CD8-positive, alpha-beta memory T cell (primary cell): Measurements from ENCODE around the gene VEGFB. TPM values are rescaled to one million over a fixed set of nuclear protein-coding genes. Genes with fewer than 3 reads are reported as not detected.

Experiments used
- CTCF ChIA-PET: fragments of 350-600 bp; sonication (Branson Sonifier 250); formaldehyde crosslinking; loops from one replicate; lab custom pipeline; 2021; ENCODE audit warnings: antibody characterized with exemption; lab: Charles Lee
- POLR2A ChIA-PET: fragments of 350-600 bp; sonication (Branson Sonifier 250); formaldehyde crosslinking; loops from one replicate; lab custom pipeline; 2021; ENCODE audit warnings: antibody characterized with exemption; lab: Charles Lee
- DNase-seq, 5 donors: peaks; one replicate each; pipeline versions ENCODE4 v3.0.0 to v3.0.0-alpha.2; 2020 to 2022; ENCODE audit warnings: mixed read lengths in 1 of 5
- H3K27ac ChIP-seq: one replicate; pipeline ENCODE4 v1.7.0; 2013; ENCODE audit warnings: low read depth, mild to moderate bottlenecking, low read length, moderate library complexity
- H3K27me3 ChIP-seq: 2 replicates; pipeline ENCODE4 v1.7.0; 2013; ENCODE audit warnings: low read length, mild to moderate bottlenecking; ENCODE audit not compliant: insufficient read depth, poor library complexity, severe bottlenecking
- H3K36me3 ChIP-seq: 2 replicates; pipeline ENCODE4 v1.7.0; 2013; ENCODE audit warnings: mild to moderate bottlenecking, low read length, moderate library complexity; ENCODE audit not compliant: insufficient read depth
- H3K4me1 ChIP-seq: 2 replicates; pipeline ENCODE4 v1.7.0; 2013; ENCODE audit warnings: mild to moderate bottlenecking, low read length, moderate library complexity; ENCODE audit not compliant: insufficient read depth
- H3K4me3 ChIP-seq: 2 replicates; pipeline ENCODE4 v1.7.0; 2013; ENCODE audit warnings: mild to moderate bottlenecking, low read length
- H3K9me3 ChIP-seq: 2 replicates; pipeline ENCODE4 v1.7.0; 2013; ENCODE audit warnings: mild to moderate bottlenecking, low read length
- H3K27ac Mint-ChIP-seq, 8 donors: one replicate each; pipeline ENCODE4 v1.8.0; 2020 to 2021; ENCODE audit warnings: mixed read lengths in 8 of 8, mild to moderate bottlenecking in 6 of 8, inconsistent platforms in 3 of 8, moderate library complexity in 3 of 8
- H3K27me3 Mint-ChIP-seq, 2 donors: one replicate each; pipeline ENCODE4 v1.8.0; 2020 to 2021; ENCODE audit warnings: mixed read lengths in 2 of 2, mild to moderate bottlenecking in 1 of 2, moderate library complexity in 1 of 2
- H3K36me3 Mint-ChIP-seq, 3 donors: one replicate each; pipeline ENCODE4 v1.8.0; 2020 to 2021; ENCODE audit warnings: mixed read lengths in 3 of 3, inconsistent platforms in 1 of 3, mild to moderate bottlenecking in 1 of 3
- H3K4me1 Mint-ChIP-seq, 3 donors: one replicate each; pipeline ENCODE4 v1.8.0; 2020 to 2021; ENCODE audit warnings: mixed read lengths in 3 of 3, inconsistent platforms in 1 of 3, mild to moderate bottlenecking in 1 of 3
- H3K4me3 Mint-ChIP-seq, 7 donors: one replicate each; pipeline ENCODE4 v1.8.0; 2020 to 2021; ENCODE audit warnings: mixed read lengths in 7 of 7, mild to moderate bottlenecking in 6 of 7, moderate library complexity in 4 of 7, inconsistent platforms in 2 of 7
- H3K9me3 Mint-ChIP-seq, 5 donors: one replicate each; pipeline ENCODE4 v1.8.0; 2020 to 2022; ENCODE audit warnings: mixed read lengths in 5 of 5, mild to moderate bottlenecking in 3 of 5, moderate library complexity in 2 of 5, inconsistent platforms in 1 of 5
- polyA plus RNA-seq: library from polyadenylated mRNA; unstranded; fragments of 300-500 nt; fragmentation: Illumina TruSeq; gene quantifications from one replicate; pipeline ENCODE4 v1.2.3, GENCODE V29; 2021
- total RNA-seq, 2 experiments: library from RNA; stranded (reverse); gene quantifications; one replicate each; pipeline ENCODE4 v1.2.3, GENCODE V29; 2021

Gene VEGFB
- total and polyA plus RNA-seq, 3 experiments from 2014 or later, result 19.0 to 77.0 (median 71.9) TPM

GRCh38 chr11:64198511-64198910 is 35.9 kb upstream of the VEGFB start:
- DNase-seq, result no peak
- Mint-ChIP-seq H3K4me3 (no peak overlapping the region), H3K9me3 (no peaks in the 10 kb centered on the region), H3K36me3 (peaks cover 22 to 90% (median 25%) of the 10 kb centered on the region in 3 donors), H3K27ac (peak overlapping the region in 2 of 8 donors; percentile 12 to 61), H3K4me1 (peaks cover under 1 to 5% (median 4%) of the 10 kb centered on the region in 3 donors), H3K27me3 (no peaks in the 10 kb centered on the region)
- Histone ChIP-seq H3K9me3 (no peaks in the 10 kb centered on the region), H3K27me3 (no peaks in the 10 kb centered on the region), H3K36me3 (peaks cover 73% of the 10 kb centered on the region), H3K27ac (no peak overlapping the region), H3K4me1 (no peaks in the 10 kb centered on the region), H3K4me3 (no peak overlapping the region)
- ChIA-PET CTCF (interaction anchor here (1.8 to 2.4 kb wide), 2 partner anchors 11 to 102 kb away, joined by 4 to 5 read pairs; no protein-coding TSS in a partner anchor), POLR2A (no interaction called here)

GRCh38 chr11:64201543-64201942 is 32.8 kb upstream of the VEGFB start:
- no peaks in the 10 kb centered on the region for H3K27me3 Mint-ChIP-seq
- CTCF ChIA-PET, result interaction anchor here (0.7 to 10.4 kb wide), 4 partner anchors 101 to 256 kb away, joined by 3 to 281 read pairs (median 4); partner anchors contain the start of genes CATSPERZ, ESRRA, PRDX5 and TRMT112
- Histone ChIP-seq H3K27ac (no peak overlapping the region), H3K9me3 (no peaks in the 10 kb centered on the region), H3K4me1 (peaks cover 25% of the 10 kb centered on the region), H3K4me3 (no peak overlapping the region), H3K27me3 (no peaks in the 10 kb centered on the region), H3K36me3 (peaks cover 53% of the 10 kb centered on the region)
- POLR2A ChIA-PET, result interaction anchor here (0.7 kb wide), 1 partner anchor 28 kb away, joined by 3 read pairs; no protein-coding TSS in a partner anchor
- peaks cover 20 to 29% (median 21%) of the 10 kb centered on the region in 3 donors for H3K4me1 Mint-ChIP-seq
- H3K27ac Mint-ChIP-seq, result peak overlapping the region in 4 of 8 donors; percentile 4 to 88 (median 36)
- no peaks in the 10 kb centered on the region for H3K9me3 Mint-ChIP-seq
- no peak overlapping the region for H3K4me3 Mint-ChIP-seq
- peaks cover 19 to 73% (median 23%) of the 10 kb centered on the region in 3 donors for H3K36me3 Mint-ChIP-seq
- no peak for DNase-seq

GRCh38 chr11:64202992-64203391 is 31.4 kb upstream of the VEGFB start:
- POLR2A ChIA-PET, result interaction anchor here (0.6 to 5.7 kb wide), 2 partner anchors 17 to 49 kb away, joined by 3 to 53 read pairs; partner anchors contain the start of genes PLCB3 and STIP1

GRCh38 chr11:64203421-64204079 is 30.8 kb upstream of the VEGFB start:
- Histone ChIP-seq H3K36me3 (peaks cover 38% of the 10 kb centered on the region), H3K4me3 (no peak overlapping the region), H3K9me3 (no peaks in the 10 kb centered on the region), H3K27me3 (no peaks in the 10 kb centered on the region), H3K4me1 (peaks cover 33% of the 10 kb centered on the region), H3K27ac (no peak overlapping the region)
- Mint-ChIP-seq H3K4me1 (peaks cover 16 to 45% (median 27%) of the 10 kb centered on the region in 3 donors), H3K27me3 (no peaks in the 10 kb centered on the region), H3K9me3 (no peaks in the 10 kb centered on the region), H3K27ac (peak overlapping the region in 5 of 8 donors; percentile 12 to 92 (median 60)), H3K36me3 (peaks cover 12 to 68% (median 17%) of the 10 kb centered on the region in 3 donors), H3K4me3 (peak overlapping the region in 2 of 7 donors; percentile 32 to 48)
- CTCF ChIA-PET, result interaction anchor here (1.5 to 10.4 kb wide), 18 partner anchors 15 to 449 kb away, joined by 4 to 281 read pairs (median 9); partner anchors contain the start of genes CATSPERZ, DNAJC4, ESRRA and NUDT22
- DNase-seq, result no peak
- POLR2A ChIA-PET, result interaction anchor here (0.6 to 5.7 kb wide), 7 partner anchors 15 to 114 kb away, joined by 3 to 69 read pairs (median 35); partner anchors contain the start of genes FKBP2, NUDT22, PLCB3 and PRDX5

More at GRCh38 chr11:64202992-64203391, 31.4 kb upstream of the VEGFB start:
- peaks cover 12 to 72% (median 17%) of the 10 kb centered on the region in 3 donors for H3K36me3 Mint-ChIP-seq
- H3K27ac Mint-ChIP-seq, result peak overlapping the region in 2 of 8 donors; percentile 12 to 92
- H3K4me1 Mint-ChIP-seq, result peaks cover 16 to 39% (median 25%) of the 10 kb centered on the region in 3 donors
- CTCF ChIA-PET, result interaction anchor here (1.7 to 10.4 kb wide), 5 partner anchors 19 to 129 kb away, joined by 5 to 281 read pairs (median 62); partner anchors contain the start of genes CATSPERZ, ESRRA, NUDT22 and PPP1R14B
- no peak overlapping the region for H3K4me3 Mint-ChIP-seq
- Histone ChIP-seq H3K27me3 (no peaks in the 10 kb centered on the region), H3K4me1 (peaks cover 28% of the 10 kb centered on the region), H3K27ac (no peak overlapping the region), H3K36me3 (peaks cover 39% of the 10 kb centered on the region), H3K9me3 (no peaks in the 10 kb centered on the region), H3K4me3 (no peak overlapping the region)
- no peak for DNase-seq
- no peaks in the 10 kb centered on the region for H3K9me3 Mint-ChIP-seq
- H3K27me3 Mint-ChIP-seq, result no peaks in the 10 kb centered on the region

GRCh38 chr11:64204080-64204440 is 30.3 kb upstream of the VEGFB start:
- no peak for DNase-seq
- ChIA-PET POLR2A (interaction anchor here (1.0 to 5.7 kb wide), 9 partner anchors 14 to 114 kb away, joined by 3 to 69 read pairs (median 19); partner anchors contain the start of genes DNAJC4, ESRRA, FKBP2 and NUDT22), CTCF (interaction anchor here (0.6 to 10.4 kb wide), 39 partner anchors 8 to 448 kb away, joined by 3 to 281 read pairs (median 6); partner anchors contain the start of genes BAD, CATSPERZ, DNAJC4 and ESRRA)
- peak overlapping the region in 2 of 7 donors; percentile 32 to 48 for H3K4me3 Mint-ChIP-seq
- H3K27me3 ChIP-seq, result no peaks in the 10 kb centered on the region
- peaks cover 16 to 50% (median 31%) of the 10 kb centered on the region in 3 donors for H3K4me1 Mint-ChIP-seq
- H3K4me3 ChIP-seq, result no peak overlapping the region
- peak overlapping the region in 7 of 8 donors; percentile 72 to 99 (median 96) for H3K27ac Mint-ChIP-seq
- H3K9me3 Mint-ChIP-seq, result no peaks in the 10 kb centered on the region
- no peaks in the 10 kb centered on the region for H3K9me3 ChIP-seq
- peaks cover 12 to 66% (median 17%) of the 10 kb centered on the region in 3 donors for H3K36me3 Mint-ChIP-seq
- peaks cover 38% of the 10 kb centered on the region for H3K4me1 ChIP-seq
- H3K36me3 ChIP-seq, result peaks cover 38% of the 10 kb centered on the region
- no peak overlapping the region for H3K27ac ChIP-seq
- no peaks in the 10 kb centered on the region for H3K27me3 Mint-ChIP-seq

- Histone ChIP-seq H3K4me1 (peaks cover 39% of the 10 kb centered on the region), H3K27me3 (no peaks in the 10 kb centered on the region), H3K9me3 (no peaks in the 10 kb centered on the region), H3K4me3 (no peak overlapping the region), H3K27ac (no peak overlapping the region), H3K36me3 (peaks cover 39% of the 10 kb centered on the region)
- Mint-ChIP-seq H3K27me3 (no peaks in the 10 kb centered on the region), H3K27ac (peak overlapping the region; percentile 62 to 99 (median 95)), H3K36me3 (peaks cover 12 to 69% (median 17%) of the 10 kb centered on the region in 3 donors), H3K4me3 (peak overlapping the region; percentile 61 to 98 (median 84)), H3K9me3 (no peaks in the 10 kb centered on the region), H3K4me1 (peaks cover 16 to 55% (median 31%) of the 10 kb centered on the region in 3 donors)
- ChIA-PET CTCF (interaction anchor here (0.6 to 10.4 kb wide), 42 partner anchors 8 to 1686 kb away, joined by 3 to 281 read pairs (median 5); partner anchors contain the start of genes BAD, CATSPERZ, CCDC85B and CCDC88B), POLR2A (interaction anchor here (0.7 to 5.7 kb wide), 13 partner anchors 14 to 1530 kb away, joined by 3 to 69 read pairs (median 9); partner anchors contain the start of genes DNAJC4, ESRRA, FKBP2 and NUDT22)
- DNase-seq, result peak; percentile 75 to 92 (median 79)
These were observed 29.9 kb upstream of the VEGFB start for GRCh38 chr11:64204464-64204989.
